HepG2 (cell line): ENCODE data around the gene CERS1. TPM values are rescaled to one million over a fixed set of nuclear protein-coding genes. Genes with fewer than 3 reads are reported as not detected.

Source experiments
- CHD4 ChIP-seq: fragments of 200-600 bp; sonication (generic); IDR thresholded peaks from 2 replicates; pipeline ENCODE4 v1.7.0; 2017; ENCODE audit warnings: mild to moderate bottlenecking, low read length, borderline replicate concordance
- DNMT1 ChIP-seq: sonication (generic); formaldehyde crosslinking; IDR thresholded peaks from 2 replicates; pipeline ENCODE4 v1.5.1; 2020; ENCODE audit warnings: mild to moderate bottlenecking, missing genetic modification reagents
- GTF2F1 ChIP-seq: fragments of 150-350 bp; IDR thresholded peaks from 2 replicates; pipeline ENCODE4 v1.6.1; 2014; ENCODE audit warnings: low read length
- HDAC1 ChIP-seq: sonication (generic); formaldehyde crosslinking; IDR thresholded peaks from 2 replicates; pipeline ENCODE4 v1.5.1; 2020; ENCODE audit warnings: mild to moderate bottlenecking, missing genetic modification reagents
- KLF15 ChIP-seq: sonication (generic); formaldehyde crosslinking; IDR thresholded peaks from 2 replicates; pipeline ENCODE4 v1.8.1; 2023; ENCODE audit warnings: borderline replicate concordance, mild to moderate bottlenecking, inconsistent platforms, missing genetic modification reagents, mixed read lengths
- MTF1 ChIP-seq: sonication (generic); formaldehyde crosslinking; IDR thresholded peaks from 2 replicates; pipeline ENCODE4 v1.5.0; 2020; ENCODE audit warnings: missing genetic modification reagents
- NFKB2 ChIP-seq: sonication (generic); formaldehyde crosslinking; IDR thresholded peaks from 2 replicates; pipeline ENCODE4 v1.4.0; 2020; ENCODE audit warnings: missing genetic modification reagents, borderline replicate concordance
- NFKBIZ ChIP-seq: IDR thresholded peaks from 2 replicates; pipeline ENCODE4 v1.6.1; 2018; ENCODE audit warnings: missing genetic modification reagents, missing compliant biosample characterization
- SCMH1 ChIP-seq: sonication (generic); formaldehyde crosslinking; IDR thresholded peaks from 2 replicates; pipeline ENCODE4 v1.9.0; 2021; ENCODE audit warnings: missing genetic modification reagents, mild to moderate bottlenecking, borderline replicate concordance
- XRCC5 ChIP-seq: fragments of 200-400 bp; formaldehyde crosslinking; optimal IDR thresholded peaks from 2 replicates; pipeline ENCODE3; 2017; ENCODE audit warnings: mild to moderate bottlenecking, low read length
- ZFAT ChIP-seq: sonication (generic); formaldehyde crosslinking; conservative IDR thresholded peaks from 2 replicates; pipeline ENCODE4 v1.8.1; 2023; ENCODE audit warnings: missing genetic modification reagents, inconsistent platforms
- ZKSCAN1 ChIP-seq: fragments of 150-350 bp; IDR thresholded peaks from 2 replicates; pipeline ENCODE4 v1.6.1; 2014; ENCODE audit warnings: low read length
- ZNF138 ChIP-seq: sonication (generic); formaldehyde crosslinking; IDR thresholded peaks from 2 replicates; pipeline ENCODE4 v1.5.0; 2020; ENCODE audit warnings: mild to moderate bottlenecking, low read depth, missing genetic modification reagents
- ZNF343 ChIP-seq: sonication (generic); formaldehyde crosslinking; IDR thresholded peaks from 2 replicates; pipeline ENCODE4 v1.4.0; 2020; ENCODE audit warnings: mild to moderate bottlenecking, missing genetic modification reagents
- ZNF562 ChIP-seq: sonication (generic); formaldehyde crosslinking; IDR thresholded peaks from 2 replicates; pipeline ENCODE4 v1.8.0; 2022; ENCODE audit warnings: missing genetic modification reagents, borderline replicate concordance
- ZNF75D ChIP-seq: sonication (generic); formaldehyde crosslinking; IDR thresholded peaks from 2 replicates; pipeline ENCODE4 v1.8.1; 2023; ENCODE audit warnings: missing genetic modification reagents, mild to moderate bottlenecking, borderline replicate concordance
- ZNF772 ChIP-seq: sonication (generic); formaldehyde crosslinking; IDR thresholded peaks from 2 replicates; pipeline ENCODE4 v1.5.0; 2020; ENCODE audit warnings: mild to moderate bottlenecking, missing genetic modification reagents
- ZNF781 ChIP-seq: sonication (generic); formaldehyde crosslinking; IDR thresholded peaks from 2 replicates; pipeline ENCODE4 v1.5.1; 2020; ENCODE audit warnings: borderline replicate concordance, mild to moderate bottlenecking, missing genetic modification reagents; ENCODE audit errors: not compliant biosample characterization
- polyA plus RNA-seq, 8 experiments: library from polyadenylated mRNA; depleted of rRNA in 3 of 8; stranded (reverse) in 7 of 8; unstranded in 1 of 8; fragments of >200 nt; fragmentation: Illumina TruSeq in 4 of 8; extraction: Trizol in 4 of 8; gene quantifications; 2 replicates each; pipeline versions ENCODE4 v1.2.1 to v1.2.3, GENCODE V29; 2011 to 2016; ENCODE audit warnings: low read depth in 4 of 8, missing spikeins in 1 of 8, mixed read lengths in 1 of 8; ENCODE audit not compliant: insufficient read depth in 1 of 8
- total RNA-seq, 5 experiments: library from RNA; depleted of rRNA; stranded (reverse); fragments of >200 nt; fragmentation: Illumina TruSeq; extraction: Trizol; gene quantifications; 2 replicates each; pipeline ENCODE4 v1.2.3, GENCODE V29; 2016; ENCODE audit warnings: low read depth in 1 of 5
- TF ChIP-seq, protein P1 (sequence below): sonication (generic); formaldehyde crosslinking; conservative IDR thresholded peaks from 2 replicates; pipeline ENCODE4 v1.4.0; 2020; ENCODE audit warnings: missing genetic modification reagents
- TF ChIP-seq, protein P2 (sequence below): IDR thresholded peaks from 2 replicates; pipeline ENCODE4 v1.6.1; 2016; ENCODE audit warnings: missing compliant biosample characterization, missing genetic modification reagents, borderline replicate concordance
- TF ChIP-seq, protein P3 (sequence below): sonication (generic); formaldehyde crosslinking; IDR thresholded peaks from 2 replicates; pipeline ENCODE4 v1.5.1; 2020; ENCODE audit warnings: mild to moderate bottlenecking, missing genetic modification reagents, borderline replicate concordance

Gene CERS1
- total and polyA plus RNA-seq, 2 of the 13 experiments (the other 11 are each of a cell fraction or from before 2014, with no cell fraction given) = 4.6 to 9.8 TPM

DNA sequence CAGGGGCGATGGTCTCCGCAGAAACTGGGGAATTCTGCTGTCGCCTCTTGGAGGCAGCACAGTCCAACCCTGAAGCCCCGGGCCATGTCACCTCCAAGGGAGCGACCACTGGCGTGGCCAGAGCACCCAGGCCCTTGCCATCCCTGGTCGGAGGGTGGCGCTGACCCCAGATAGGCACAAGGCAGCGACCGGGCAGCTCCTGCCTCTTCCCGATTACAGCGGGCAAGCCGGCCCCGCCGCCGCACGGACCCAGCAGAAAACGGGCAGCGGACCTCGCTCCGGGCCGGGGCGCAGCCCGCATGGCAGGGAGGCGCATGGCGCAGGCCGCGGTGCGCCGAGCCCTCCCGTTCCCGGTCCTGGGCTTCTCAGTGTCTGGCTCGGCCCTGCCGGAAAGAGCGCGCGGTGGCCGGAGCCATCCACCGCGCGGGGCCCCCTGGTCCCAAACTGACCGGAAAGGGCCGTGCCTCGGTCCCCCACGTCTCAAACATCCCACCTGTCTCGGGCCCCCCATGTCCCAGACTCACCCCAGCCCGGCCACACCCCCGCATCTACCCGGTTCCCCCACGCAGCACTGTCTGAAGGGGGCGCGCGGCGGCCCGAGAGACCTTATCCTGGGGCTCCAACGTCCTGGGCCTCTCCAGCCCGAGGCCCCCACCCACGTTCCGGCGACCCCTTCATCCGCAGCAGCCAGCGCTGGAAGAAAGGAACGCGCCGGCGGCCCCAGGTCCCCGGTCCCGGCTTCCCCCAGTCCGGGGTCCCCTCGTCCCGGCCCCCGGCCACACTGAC is 727 bp downstream of the CERS1 start (continued):
- TF ChIP-seq ZNF781 (CRISPR knock-in tag) (no peak), DNMT1 (CRISPR knock-in tag) (0 out of 2 replicates have a peak, but pooled peaks have one; percentile 73), KLF15 (CRISPR knock-in tag) (no peak), ZNF772 (CRISPR knock-in tag) (no peak), ZNF75D (no peak), ZFAT (no peak), ZNF343 (CRISPR knock-in tag) (no peak), ZKSCAN1 (no peak), MTF1 (no peak), NFKBIZ (CRISPR knock-in tag) (no peak), XRCC5 (no peak), SCMH1 (CRISPR knock-in tag) (no peak), ZNF138 (no peak), GTF2F1 (no peak), ZNF562 (CRISPR knock-in tag) (no peak), HDAC1 (peak; percentile 70), NFKB2 (peak; percentile 43; the same call in 1 of the 2 replicates), CHD4 (no peak)
- TF ChIP-seq, protein P1, sequence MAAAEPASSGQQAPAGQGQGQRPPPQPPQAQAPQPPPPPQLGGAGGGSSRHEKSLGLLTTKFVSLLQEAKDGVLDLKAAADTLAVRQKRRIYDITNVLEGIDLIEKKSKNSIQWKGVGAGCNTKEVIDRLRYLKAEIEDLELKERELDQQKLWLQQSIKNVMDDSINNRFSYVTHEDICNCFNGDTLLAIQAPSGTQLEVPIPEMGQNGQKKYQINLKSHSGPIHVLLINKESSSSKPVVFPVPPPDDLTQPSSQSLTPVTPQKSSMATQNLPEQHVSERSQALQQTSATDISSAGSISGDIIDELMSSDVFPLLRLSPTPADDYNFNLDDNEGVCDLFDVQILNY (CRISPR knock-in tag) = no peak
- TF ChIP-seq, protein P2, sequence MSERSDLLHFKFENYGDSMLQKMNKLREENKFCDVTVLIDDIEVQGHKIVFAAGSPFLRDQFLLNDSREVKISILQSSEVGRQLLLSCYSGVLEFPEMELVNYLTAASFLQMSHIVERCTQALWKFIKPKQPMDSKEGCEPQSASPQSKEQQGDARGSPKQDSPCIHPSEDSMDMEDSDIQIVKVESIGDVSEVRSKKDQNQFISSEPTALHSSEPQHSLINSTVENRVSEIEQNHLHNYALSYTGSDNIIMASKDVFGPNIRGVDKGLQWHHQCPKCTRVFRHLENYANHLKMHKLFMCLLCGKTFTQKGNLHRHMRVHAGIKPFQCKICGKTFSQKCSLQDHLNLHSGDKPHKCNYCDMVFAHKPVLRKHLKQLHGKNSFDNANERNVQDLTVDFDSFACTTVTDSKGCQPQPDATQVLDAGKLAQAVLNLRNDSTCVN = no peak
- TF ChIP-seq, protein P3, sequence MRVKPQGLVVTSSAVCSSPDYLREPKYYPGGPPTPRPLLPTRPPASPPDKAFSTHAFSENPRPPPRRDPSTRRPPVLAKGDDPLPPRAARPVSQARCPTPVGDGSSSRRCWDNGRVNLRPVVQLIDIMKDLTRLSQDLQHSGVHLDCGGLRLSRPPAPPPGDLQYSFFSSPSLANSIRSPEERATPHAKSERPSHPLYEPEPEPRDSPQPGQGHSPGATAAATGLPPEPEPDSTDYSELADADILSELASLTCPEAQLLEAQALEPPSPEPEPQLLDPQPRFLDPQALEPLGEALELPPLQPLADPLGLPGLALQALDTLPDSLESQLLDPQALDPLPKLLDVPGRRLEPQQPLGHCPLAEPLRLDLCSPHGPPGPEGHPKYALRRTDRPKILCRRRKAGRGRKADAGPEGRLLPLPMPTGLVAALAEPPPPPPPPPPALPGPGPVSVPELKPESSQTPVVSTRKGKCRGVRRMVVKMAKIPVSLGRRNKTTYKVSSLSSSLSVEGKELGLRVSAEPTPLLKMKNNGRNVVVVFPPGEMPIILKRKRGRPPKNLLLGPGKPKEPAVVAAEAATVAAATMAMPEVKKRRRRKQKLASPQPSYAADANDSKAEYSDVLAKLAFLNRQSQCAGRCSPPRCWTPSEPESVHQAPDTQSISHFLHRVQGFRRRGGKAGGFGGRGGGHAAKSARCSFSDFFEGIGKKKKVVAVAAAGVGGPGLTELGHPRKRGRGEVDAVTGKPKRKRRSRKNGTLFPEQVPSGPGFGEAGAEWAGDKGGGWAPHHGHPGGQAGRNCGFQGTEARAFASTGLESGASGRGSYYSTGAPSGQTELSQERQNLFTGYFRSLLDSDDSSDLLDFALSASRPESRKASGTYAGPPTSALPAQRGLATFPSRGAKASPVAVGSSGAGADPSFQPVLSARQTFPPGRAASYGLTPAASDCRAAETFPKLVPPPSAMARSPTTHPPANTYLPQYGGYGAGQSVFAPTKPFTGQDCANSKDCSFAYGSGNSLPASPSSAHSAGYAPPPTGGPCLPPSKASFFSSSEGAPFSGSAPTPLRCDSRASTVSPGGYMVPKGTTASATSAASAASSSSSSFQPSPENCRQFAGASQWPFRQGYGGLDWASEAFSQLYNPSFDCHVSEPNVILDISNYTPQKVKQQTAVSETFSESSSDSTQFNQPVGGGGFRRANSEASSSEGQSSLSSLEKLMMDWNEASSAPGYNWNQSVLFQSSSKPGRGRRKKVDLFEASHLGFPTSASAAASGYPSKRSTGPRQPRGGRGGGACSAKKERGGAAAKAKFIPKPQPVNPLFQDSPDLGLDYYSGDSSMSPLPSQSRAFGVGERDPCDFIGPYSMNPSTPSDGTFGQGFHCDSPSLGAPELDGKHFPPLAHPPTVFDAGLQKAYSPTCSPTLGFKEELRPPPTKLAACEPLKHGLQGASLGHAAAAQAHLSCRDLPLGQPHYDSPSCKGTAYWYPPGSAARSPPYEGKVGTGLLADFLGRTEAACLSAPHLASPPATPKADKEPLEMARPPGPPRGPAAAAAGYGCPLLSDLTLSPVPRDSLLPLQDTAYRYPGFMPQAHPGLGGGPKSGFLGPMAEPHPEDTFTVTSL = no peak
